Duodenal mucosa (tissue), 2 donors: Measurements from ENCODE around the gene RAD54L.
"Not testable (repeated sequence)": the region's sequence is repeated elsewhere in the genome, so short reads cannot be mapped to it uniquely, and the experiment has no call there.

Source experiments
- H3K27ac ChIP-seq: one replicate; pipeline ENCODE4 v1.7.0; 2013; ENCODE audit warnings: low read depth, low read length
- H3K27me3 ChIP-seq, 2 donors: one replicate each; pipeline ENCODE4 v1.7.0; 2013; ENCODE audit warnings: low read length in 2 of 2, control low read depth in 1 of 2; ENCODE audit not compliant: insufficient read depth in 2 of 2, control insufficient read depth in 1 of 2
- H3K36me3 ChIP-seq, 2 donors: one replicate each; pipeline ENCODE4 v1.7.0; 2013; ENCODE audit warnings: low read length in 2 of 2, control low read depth in 1 of 2; ENCODE audit not compliant: insufficient read depth in 2 of 2, control insufficient read depth in 1 of 2
- H3K4me1 ChIP-seq, 2 donors: one replicate each; pipeline ENCODE4 v1.7.0; 2013; ENCODE audit warnings: low read length in 2 of 2, control low read depth in 1 of 2; ENCODE audit not compliant: insufficient read depth in 2 of 2, control insufficient read depth in 1 of 2
- H3K4me3 ChIP-seq, 2 donors: one replicate each; pipeline ENCODE4 v1.7.0; 2013; ENCODE audit warnings: low read length in 2 of 2, low read depth in 1 of 2
- H3K9ac ChIP-seq, 2 donors: one replicate each; pipeline ENCODE4 v1.7.0; 2013; ENCODE audit warnings: low read length in 2 of 2, low read depth in 1 of 2
- H3K9me3 ChIP-seq, 2 donors: one replicate each; pipeline ENCODE4 v1.7.0; 2013; ENCODE audit warnings: low read length in 2 of 2, control low read depth in 1 of 2; ENCODE audit not compliant: control insufficient read depth in 1 of 2

RAD54L gene

DNA sequence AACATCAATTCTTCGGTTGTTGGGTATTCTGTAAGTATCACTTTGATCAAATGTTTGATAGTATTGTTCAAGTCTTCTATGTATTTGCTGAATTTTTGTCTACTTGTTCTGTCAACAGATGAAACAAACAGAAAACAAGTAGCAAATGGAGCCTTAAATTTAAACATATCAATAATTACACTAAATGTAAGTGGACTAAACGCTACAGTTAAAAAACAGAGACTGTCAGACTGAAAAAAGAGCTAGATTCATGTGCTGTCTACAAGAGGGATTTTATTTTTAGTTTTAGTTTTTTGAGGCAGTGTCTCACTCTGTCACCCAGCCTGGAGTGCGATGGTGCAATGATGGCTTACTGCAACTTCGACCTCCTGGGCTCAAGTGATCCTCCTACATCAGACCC, 10.7 kb upstream of the RAD54L start:
- Histone ChIP-seq H3K9me3 (no peaks in the 10 kb centered on the region), H3K4me1 (no peaks in the 10 kb centered on the region), H3K27ac (no peak overlapping the region), H3K9ac (no peak overlapping the region), H3K4me3 (no peak overlapping the region), H3K36me3 (no peaks in the 10 kb centered on the region), H3K27me3 (no peaks in the 10 kb centered on the region)

DNA sequence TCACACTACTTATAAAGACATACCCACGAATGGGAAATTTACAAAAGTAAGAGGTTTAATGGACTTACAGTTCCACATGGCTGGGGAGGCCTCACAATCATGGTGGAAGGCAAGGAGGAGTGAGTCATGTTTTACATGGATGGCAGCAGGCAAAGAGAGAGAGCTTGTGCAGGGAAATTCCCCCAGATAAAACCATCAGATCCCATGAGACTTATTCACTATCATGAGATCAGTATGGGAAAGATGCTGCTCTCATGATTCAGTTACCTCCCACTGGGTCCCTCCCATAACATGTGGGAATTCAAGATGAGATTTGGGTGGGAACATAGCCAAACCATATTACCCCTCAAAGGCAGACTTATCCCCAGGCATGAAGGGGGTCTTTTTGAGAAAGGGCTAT, 8.7 kb upstream of the RAD54L start:
- not testable (repeated sequence) for H3K9me3 ChIP-seq, H3K9ac ChIP-seq, H3K27me3 ChIP-seq, H3K4me3 ChIP-seq, H3K4me1 ChIP-seq, H3K27ac ChIP-seq, H3K36me3 ChIP-seq

DNA sequence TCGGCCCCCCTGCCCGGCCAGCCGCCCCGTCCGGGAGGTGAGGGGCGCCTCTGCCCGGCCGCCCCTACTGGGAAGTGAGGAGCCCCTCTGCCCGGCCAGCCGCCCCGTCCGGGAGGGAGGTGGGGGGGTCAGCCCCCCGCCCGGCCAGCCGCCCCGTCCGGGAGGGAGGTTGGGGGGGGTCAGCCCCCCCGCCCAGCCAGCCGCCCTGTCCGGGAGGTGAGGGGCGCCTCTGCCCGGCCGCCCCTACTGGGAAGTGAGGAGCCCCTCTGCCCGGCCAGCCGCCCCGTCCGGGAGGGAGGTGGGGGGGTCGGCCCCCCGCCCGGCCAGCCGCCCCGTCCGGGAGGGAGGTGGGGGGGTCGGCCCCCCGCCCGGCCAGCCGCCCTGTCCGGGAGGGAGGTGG, 5.8 kb upstream of the RAD54L start:
- not testable (repeated sequence) for H3K4me1 ChIP-seq, H3K9ac ChIP-seq, H3K27me3 ChIP-seq, H3K9me3 ChIP-seq, H3K27ac ChIP-seq, H3K36me3 ChIP-seq, H3K4me3 ChIP-seq

DNA sequence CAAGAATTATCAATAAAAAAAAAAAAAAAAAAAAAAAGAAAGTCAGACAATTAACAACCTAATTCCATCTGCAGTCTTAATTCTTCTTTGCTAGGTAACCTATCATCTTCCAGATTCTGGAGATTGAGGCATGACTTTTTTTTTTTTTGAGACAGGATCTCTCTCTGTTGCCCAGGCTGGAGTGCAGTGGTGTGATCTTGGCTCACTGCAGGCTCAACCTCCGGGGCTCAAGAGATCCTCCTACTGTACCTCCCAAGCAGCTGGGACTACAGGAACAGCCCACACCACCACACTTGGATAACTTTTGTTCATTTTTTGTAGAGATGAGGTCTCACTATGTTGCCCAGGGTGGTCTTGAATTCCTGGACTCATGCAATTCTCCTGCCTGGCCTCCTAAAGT, 4.6 kb upstream of the RAD54L start:
- no peak overlapping the region for H3K27ac ChIP-seq
- no peaks in the 10 kb centered on the region for H3K27me3 ChIP-seq
- no peak overlapping the region for H3K4me3 ChIP-seq
- no peak overlapping the region for H3K9ac ChIP-seq
- H3K36me3 ChIP-seq = no peaks in the 10 kb centered on the region
- H3K4me1 ChIP-seq = peaks cover 7 to 12% of the 10 kb centered on the region in 2 donors
- H3K9me3 ChIP-seq = no peaks in the 10 kb centered on the region

GRCh38 chr1:46243831-46244230, 3.7 kb upstream of the RAD54L start:
- not testable (repeated sequence) for H3K4me3 ChIP-seq, H3K9ac ChIP-seq, H3K9me3 ChIP-seq, H3K27me3 ChIP-seq, H3K36me3 ChIP-seq, H3K27ac ChIP-seq
- peaks cover 14 to 21% of the 10 kb centered on the region in 2 donors for H3K4me1 ChIP-seq

GRCh38 chr1:46244656-46245371, 2.7 kb upstream of the RAD54L start:
- Histone ChIP-seq H3K4me3 (no peak overlapping the region), H3K27me3 (no peaks in the 10 kb centered on the region), H3K36me3 (no peaks in the 10 kb centered on the region), H3K9me3 (no peaks in the 10 kb centered on the region), H3K4me1 (peaks cover 14 to 24% of the 10 kb centered on the region in 2 donors), H3K27ac (no peak overlapping the region), H3K9ac (no peak overlapping the region)

GRCh38 chr1:46246136-46246535, 1.4 kb upstream of the RAD54L start:
- H3K27me3 ChIP-seq, H3K4me3 ChIP-seq, H3K9me3 ChIP-seq, H3K27ac ChIP-seq, H3K36me3 ChIP-seq: not testable (repeated sequence)
- Histone ChIP-seq H3K9ac (peak overlapping the region in 1 of 2 donors; percentile 75), H3K4me1 (peaks cover 14 to 24% of the 10 kb centered on the region in 2 donors)

GRCh38 chr1:46246548-46247435, 771 bp upstream of the RAD54L start:
- H3K9ac ChIP-seq = peak overlapping the region; percentile 65 to 75
- peaks cover 14 to 24% of the 10 kb centered on the region in 2 donors for H3K4me1 ChIP-seq
- no peaks in the 10 kb centered on the region for H3K27me3 ChIP-seq
- no peaks in the 10 kb centered on the region for H3K9me3 ChIP-seq
- H3K4me3 ChIP-seq = peak overlapping the region; percentile 75 to 97
- H3K27ac ChIP-seq = peak overlapping the region; percentile 37
- H3K36me3 ChIP-seq = peaks cover 0 to 6% of the 10 kb centered on the region in 2 donors

GRCh38 chr1:46248122-46248920, 758 bp downstream of the RAD54L start:
- H3K27ac ChIP-seq = no peak overlapping the region

DNA sequence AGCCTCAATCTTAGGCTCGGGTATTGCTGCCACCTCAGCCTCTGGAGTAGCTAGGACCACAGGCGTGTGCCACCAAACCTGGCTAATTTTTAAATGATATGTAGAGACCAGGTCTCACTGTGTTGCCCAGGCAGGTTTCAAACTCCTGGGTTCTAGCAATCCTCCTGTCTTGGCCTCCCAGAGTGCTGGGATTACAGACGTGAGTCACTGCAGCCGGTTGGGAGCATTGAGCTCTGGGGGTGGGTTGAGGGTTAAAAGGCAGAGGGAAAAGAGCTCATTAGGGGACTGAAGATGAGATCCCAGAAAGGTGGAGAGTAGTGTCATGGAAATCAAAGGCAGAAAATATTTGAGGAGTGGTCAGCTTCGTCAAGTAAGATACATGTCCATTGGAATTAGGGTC, 7.1 kb downstream of the RAD54L start:
- Histone ChIP-seq H3K36me3 (peaks cover 0 to 13% of the 10 kb centered on the region in 2 donors), H3K27ac (no peak overlapping the region), H3K9me3 (no peaks in the 10 kb centered on the region), H3K9ac (no peak overlapping the region), H3K4me1 (no peaks in the 10 kb centered on the region), H3K27me3 (no peaks in the 10 kb centered on the region), H3K4me3 (no peak overlapping the region)

More at GRCh38 chr1:46248122-46248920, 758 bp downstream of the RAD54L start:
- H3K4me3 ChIP-seq = peak overlapping the region; percentile 73 to 89
- H3K27me3 ChIP-seq = no peaks in the 10 kb centered on the region
- H3K36me3 ChIP-seq = peaks cover 0 to 6% of the 10 kb centered on the region in 2 donors
- peak overlapping the region in 1 of 2 donors; percentile 38 for H3K9ac ChIP-seq
- no peaks in the 10 kb centered on the region for H3K9me3 ChIP-seq
- H3K4me1 ChIP-seq = peaks cover 14 to 24% of the 10 kb centered on the region in 2 donors
